Measurements from ENCODE around the gene SCN5A.

The SCN5A gene

GRCh38 chr3:38643090-38643489 lies 6.4 kb downstream of the SCN5A start:
- peaks cover 30% of the 10 kb centered on the region for H3K27me3 Mint-ChIP-seq (ENCODE audit: low read depth)
- H3K9me3 Mint-ChIP-seq = no peaks in the 10 kb centered on the region
- no peak for TF ChIP-seq CTCF (IDR thresholded peaks at IDR 0.05; ENCODE audit: unreplicated experiment in 3 of 3)
- H3K27ac Mint-ChIP-seq = no peak overlapping the region
- H3K4me3 Mint-ChIP-seq = no peak overlapping the region
- H3K4me1 Mint-ChIP-seq = no peaks in the 10 kb centered on the region
- no peaks in the 10 kb centered on the region for H3K36me3 Mint-ChIP-seq (ENCODE audit: low read depth)

GRCh38 chr3:38641461-38642110 lies 7.9 kb downstream of the SCN5A start:
- peaks cover 41% of the 10 kb centered on the region for H3K27me3 Mint-ChIP-seq (ENCODE audit: low read depth)
- no peak overlapping the region for H3K27ac Mint-ChIP-seq
- no peaks in the 10 kb centered on the region for H3K4me1 Mint-ChIP-seq
- no peaks in the 10 kb centered on the region for H3K36me3 Mint-ChIP-seq (ENCODE audit: low read depth)
- no peak overlapping the region for H3K4me3 Mint-ChIP-seq
- H3K9me3 Mint-ChIP-seq = no peaks in the 10 kb centered on the region
- no peak for TF ChIP-seq CTCF (IDR thresholded peaks at IDR 0.05; ENCODE audit: unreplicated experiment in 3 of 3)

DNA sequence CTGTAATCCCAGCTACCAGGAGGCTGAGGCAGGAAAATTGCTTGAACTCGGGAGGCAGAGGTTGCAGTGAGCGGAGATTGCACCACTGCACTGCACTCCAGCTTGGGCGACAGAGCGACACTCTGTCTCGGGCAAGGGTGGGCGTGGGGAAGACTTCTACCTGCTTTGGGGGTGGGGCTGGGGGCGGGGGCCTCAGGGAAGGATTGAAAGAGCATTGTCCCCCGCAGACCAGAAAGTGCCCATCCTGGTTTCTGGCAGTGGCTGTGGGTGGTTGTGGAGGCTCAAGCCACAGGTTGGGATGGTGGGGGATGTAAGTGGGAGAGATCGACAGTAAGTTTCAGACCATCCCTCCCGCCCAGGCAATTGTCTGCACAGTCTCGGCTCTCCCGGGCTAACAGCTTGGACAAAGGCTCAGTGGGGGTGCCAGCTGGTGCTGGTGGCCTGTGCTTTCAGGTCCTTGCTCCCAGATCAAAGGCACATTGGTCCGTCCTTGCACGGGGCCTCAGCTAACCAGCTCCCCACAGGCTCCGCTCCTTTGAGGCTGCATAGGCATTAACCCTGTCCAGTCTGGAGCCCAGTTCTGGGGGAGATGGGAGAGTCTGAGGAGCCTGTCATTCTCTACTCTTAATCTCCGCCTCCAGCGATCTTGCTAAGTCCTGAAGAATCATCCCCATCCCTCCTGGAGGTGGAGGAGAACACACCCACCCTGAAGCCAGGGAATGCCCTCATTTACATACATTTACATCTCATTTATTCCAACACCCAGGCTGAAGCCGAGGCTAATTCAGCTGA lies 8.6 kb downstream of the SCN5A start:
- Mint-ChIP-seq H3K4me3 (no peak overlapping the region), H3K27ac (no peak overlapping the region), H3K4me1 (no peaks in the 10 kb centered on the region), H3K9me3 (no peaks in the 10 kb centered on the region), H3K36me3 (ENCODE audit: low read depth) (no peaks in the 10 kb centered on the region), H3K27me3 (ENCODE audit: low read depth) (peaks cover 45% of the 10 kb centered on the region)
- TF ChIP-seq CTCF (IDR thresholded peaks at IDR 0.05; ENCODE audit: unreplicated experiment in 3 of 3) = no peak

- no peaks in the 10 kb centered on the region for H3K36me3 Mint-ChIP-seq (ENCODE audit: low read depth)
- TF ChIP-seq CTCF (IDR thresholded peaks at IDR 0.05; ENCODE audit: unreplicated experiment in 3 of 3) = no peak
- no peak overlapping the region for H3K4me3 Mint-ChIP-seq
- no peak overlapping the region for H3K27ac Mint-ChIP-seq
- no peaks in the 10 kb centered on the region for H3K9me3 Mint-ChIP-seq
- no peaks in the 10 kb centered on the region for H3K4me1 Mint-ChIP-seq
- peaks cover 53% of the 10 kb centered on the region for H3K27me3 Mint-ChIP-seq (ENCODE audit: low read depth)
Measured at GRCh38 chr3:38638354-38638753, 11.1 kb downstream of the SCN5A start.

GRCh38 chr3:38637906-38638305 lies 11.6 kb downstream of the SCN5A start:
- Mint-ChIP-seq H3K27me3 (ENCODE audit: low read depth) (peaks cover 54% of the 10 kb centered on the region), H3K36me3 (ENCODE audit: low read depth) (no peaks in the 10 kb centered on the region), H3K4me1 (no peaks in the 10 kb centered on the region), H3K27ac (no peak overlapping the region), H3K9me3 (no peaks in the 10 kb centered on the region), H3K4me3 (no peak overlapping the region)
- TF ChIP-seq CTCF (IDR thresholded peaks at IDR 0.05; ENCODE audit: unreplicated experiment in 3 of 3) = no peak

GRCh38 chr3:38636881-38637280 lies 12.6 kb downstream of the SCN5A start:
- Mint-ChIP-seq H3K27me3 (ENCODE audit: low read depth) (peaks cover 49% of the 10 kb centered on the region), H3K36me3 (ENCODE audit: low read depth) (no peaks in the 10 kb centered on the region), H3K4me1 (no peaks in the 10 kb centered on the region), H3K27ac (no peak overlapping the region), H3K9me3 (no peaks in the 10 kb centered on the region), H3K4me3 (no peak overlapping the region)
- TF ChIP-seq CTCF (IDR thresholded peaks at IDR 0.05; ENCODE audit: unreplicated experiment in 3 of 3) = no peak

Measured in nephron (organoid).